ENCODE measurements around the gene MAPK8IP3.

The MAPK8IP3 gene

GRCh38 chr16:1784977-1785845 lies 79.2 kb downstream of the MAPK8IP3 start:
- DNase-seq, result no peak
- no peak overlapping the region for H4K91ac ChIP-seq (ENCODE audit: low read depth, low read length)
- H3K18ac ChIP-seq (ENCODE audit: low read length), result no peak overlapping the region
- no peak overlapping the region for H4K12ac ChIP-seq (ENCODE audit: low read depth, low read length)
- peaks cover 52 to 55% of the 10 kb centered on the region in 2 experiments for H3K36me3 ChIP-seq (ENCODE audit: control insufficient read depth in 1 of 2, insufficient read depth in 2 of 2, low read length in 2 of 2)
- H3K4me3 ChIP-seq (ENCODE audit: low read depth, low read length), result no peak overlapping the region
- no peak overlapping the region for H2BK5ac ChIP-seq (ENCODE audit: low read depth, low read length, poor library complexity)
- H2BK12ac ChIP-seq (ENCODE audit: low read length), result no peak overlapping the region
- H3K79me2 ChIP-seq (ENCODE audit: control insufficient read depth, insufficient read depth, low read length, poor library complexity), result peaks cover 4% of the 10 kb centered on the region
- H3K79me1 ChIP-seq (ENCODE audit: low read length), result no peaks in the 10 kb centered on the region
- H3K27me3 ChIP-seq (ENCODE audit: insufficient read depth, low read length), result no peaks in the 10 kb centered on the region
- no peak overlapping the region for H3K27ac ChIP-seq (ENCODE audit: low read depth, low read length)
- H2BK120ac ChIP-seq (ENCODE audit: insufficient read depth, low read length, poor library complexity), result no peak overlapping the region
- H3K9ac ChIP-seq (ENCODE audit: low read length), result no peak overlapping the region
- no peaks in the 10 kb centered on the region for H3K9me3 ChIP-seq (ENCODE audit: insufficient read depth, low read depth, low read length)
- no peak overlapping the region for H4K8ac ChIP-seq (ENCODE audit: low read depth, low read length)
- no peak overlapping the region for H2AK5ac ChIP-seq (ENCODE audit: low read length)
- no peak overlapping the region for H3K23ac ChIP-seq (ENCODE audit: low read length)
- H3K4ac ChIP-seq (ENCODE audit: low read depth, low read length), result peak overlapping the region; percentile 55
- no peak overlapping the region for H3K14ac ChIP-seq (ENCODE audit: low read length)
- H3K4me2 ChIP-seq (ENCODE audit: low read length), result no peak overlapping the region
- no CpG with 5 or more reads among the region's 26 CpGs for WGBS (ENCODE audit: extremely low coverage, insufficient coverage, insufficient read length)
- no peak overlapping the region for H2AFZ ChIP-seq (ENCODE audit: insufficient read depth, low read length, poor library complexity)
- H3K4me1 ChIP-seq (ENCODE audit: control insufficient read depth in 1 of 2, insufficient read depth in 2 of 2, low read length in 2 of 2), result peaks cover 5 to 16% of the 10 kb centered on the region in 2 experiments

- Histone ChIP-seq H3K9ac (ENCODE audit: low read length) (no peak overlapping the region), H3K79me1 (ENCODE audit: low read length) (no peaks in the 10 kb centered on the region), H3K4me1 (ENCODE audit: control insufficient read depth in 1 of 2, insufficient read depth in 2 of 2, low read length in 2 of 2) (peaks cover 5 to 15% of the 10 kb centered on the region in 2 experiments), H2BK120ac (ENCODE audit: insufficient read depth, low read length, poor library complexity) (no peak overlapping the region), H3K14ac (ENCODE audit: low read length) (no peak overlapping the region), H3K27ac (ENCODE audit: low read depth, low read length) (no peak overlapping the region), H3K4me2 (ENCODE audit: low read length) (no peak overlapping the region), H2BK5ac (ENCODE audit: low read depth, low read length, poor library complexity) (no peak overlapping the region), H4K8ac (ENCODE audit: low read depth, low read length) (no peak overlapping the region), H3K27me3 (ENCODE audit: insufficient read depth, low read length) (no peaks in the 10 kb centered on the region), H3K4me3 (ENCODE audit: low read depth, low read length) (no peak overlapping the region), H3K36me3 (ENCODE audit: control insufficient read depth in 1 of 2, insufficient read depth in 2 of 2, low read length in 2 of 2) (peaks cover 54 to 56% of the 10 kb centered on the region in 2 experiments), H4K91ac (ENCODE audit: low read depth, low read length) (no peak overlapping the region), H2AK5ac (ENCODE audit: low read length) (no peak overlapping the region), H3K18ac (ENCODE audit: low read length) (no peak overlapping the region), H3K9me3 (ENCODE audit: insufficient read depth, low read depth, low read length) (no peaks in the 10 kb centered on the region), H3K79me2 (ENCODE audit: control insufficient read depth, insufficient read depth, low read length, poor library complexity) (peaks cover 4% of the 10 kb centered on the region), H2AFZ (ENCODE audit: insufficient read depth, low read length, poor library complexity) (no peak overlapping the region), H2BK12ac (ENCODE audit: low read length) (no peak overlapping the region), H4K12ac (ENCODE audit: low read depth, low read length) (no peak overlapping the region), H3K23ac (ENCODE audit: low read length) (no peak overlapping the region), H3K4ac (ENCODE audit: low read depth, low read length) (peak overlapping the region; percentile 16)
- no CpG with 5 or more reads among the region's 14 CpGs for WGBS (ENCODE audit: extremely low coverage, insufficient coverage, insufficient read length)
- no peak for DNase-seq
Measured at GRCh38 chr16:1785846-1786170, 79.8 kb downstream of the MAPK8IP3 start.

- no CpG with 5 or more reads among the region's 51 CpGs for WGBS (ENCODE audit: extremely low coverage, insufficient coverage, insufficient read length)
- H2BK5ac ChIP-seq (ENCODE audit: low read depth, low read length, poor library complexity), result no peak overlapping the region
- no peak overlapping the region for H3K27ac ChIP-seq (ENCODE audit: low read depth, low read length)
- H2BK12ac ChIP-seq (ENCODE audit: low read length), result no peak overlapping the region
- no peak overlapping the region for H3K4me3 ChIP-seq (ENCODE audit: low read depth, low read length)
- H3K4me2 ChIP-seq (ENCODE audit: low read length), result no peak overlapping the region
- no peak overlapping the region for H2BK120ac ChIP-seq (ENCODE audit: insufficient read depth, low read length, poor library complexity)
- H3K36me3 ChIP-seq (ENCODE audit: control insufficient read depth in 1 of 2, insufficient read depth in 2 of 2, low read length in 2 of 2), result peaks cover 54 to 57% of the 10 kb centered on the region in 2 experiments
- peaks cover 0 to 9% of the 10 kb centered on the region in 2 experiments for H3K4me1 ChIP-seq (ENCODE audit: control insufficient read depth in 1 of 2, insufficient read depth in 2 of 2, low read length in 2 of 2)
- no peak overlapping the region for H3K14ac ChIP-seq (ENCODE audit: low read length)
- no peak overlapping the region for H2AK5ac ChIP-seq (ENCODE audit: low read length)
- H3K23ac ChIP-seq (ENCODE audit: low read length), result no peak overlapping the region
- no peak overlapping the region for H2AFZ ChIP-seq (ENCODE audit: insufficient read depth, low read length, poor library complexity)
- no peak overlapping the region for H3K9ac ChIP-seq (ENCODE audit: low read length)
- H4K91ac ChIP-seq (ENCODE audit: low read depth, low read length), result no peak overlapping the region
- no peak overlapping the region for H4K12ac ChIP-seq (ENCODE audit: low read depth, low read length)
- H3K9me3 ChIP-seq (ENCODE audit: insufficient read depth, low read depth, low read length), result no peaks in the 10 kb centered on the region
- no peak overlapping the region for H3K4ac ChIP-seq (ENCODE audit: low read depth, low read length)
- H3K79me1 ChIP-seq (ENCODE audit: low read length), result no peaks in the 10 kb centered on the region
- H3K79me2 ChIP-seq (ENCODE audit: control insufficient read depth, insufficient read depth, low read length, poor library complexity), result peaks cover 4% of the 10 kb centered on the region
- no peak overlapping the region for H4K8ac ChIP-seq (ENCODE audit: low read depth, low read length)
- H3K27me3 ChIP-seq (ENCODE audit: insufficient read depth, low read length), result no peaks in the 10 kb centered on the region
- no peak for DNase-seq
- H3K18ac ChIP-seq (ENCODE audit: low read length), result no peak overlapping the region
Measured at GRCh38 chr16:1786242-1787055, 80.5 kb downstream of the MAPK8IP3 start.

GRCh38 chr16:1787056-1787321 lies 81.0 kb downstream of the MAPK8IP3 start:
- Histone ChIP-seq H2AK5ac (ENCODE audit: low read length) (no peak overlapping the region), H4K91ac (ENCODE audit: low read depth, low read length) (no peak overlapping the region), H3K27ac (ENCODE audit: low read depth, low read length) (no peak overlapping the region), H3K36me3 (ENCODE audit: control insufficient read depth in 1 of 2, insufficient read depth in 2 of 2, low read length in 2 of 2) (peaks cover 60 to 62% of the 10 kb centered on the region in 2 experiments), H2AFZ (ENCODE audit: insufficient read depth, low read length, poor library complexity) (no peak overlapping the region), H3K27me3 (ENCODE audit: insufficient read depth, low read length) (no peaks in the 10 kb centered on the region), H2BK5ac (ENCODE audit: low read depth, low read length, poor library complexity) (no peak overlapping the region), H3K4me2 (ENCODE audit: low read length) (no peak overlapping the region), H2BK120ac (ENCODE audit: insufficient read depth, low read length, poor library complexity) (no peak overlapping the region), H3K4ac (ENCODE audit: low read depth, low read length) (no peak overlapping the region), H3K9ac (ENCODE audit: low read length) (no peak overlapping the region), H4K8ac (ENCODE audit: low read depth, low read length) (no peak overlapping the region), H3K4me3 (ENCODE audit: low read depth, low read length) (no peak overlapping the region), H4K12ac (ENCODE audit: low read depth, low read length) (no peak overlapping the region), H3K9me3 (ENCODE audit: insufficient read depth, low read depth, low read length) (no peaks in the 10 kb centered on the region), H3K4me1 (ENCODE audit: control insufficient read depth in 1 of 2, insufficient read depth in 2 of 2, low read length in 2 of 2) (peaks cover 0 to 5% of the 10 kb centered on the region in 2 experiments), H3K79me1 (ENCODE audit: low read length) (no peaks in the 10 kb centered on the region), H3K79me2 (ENCODE audit: control insufficient read depth, insufficient read depth, low read length, poor library complexity) (peaks cover 2% of the 10 kb centered on the region), H3K23ac (ENCODE audit: low read length) (no peak overlapping the region), H2BK12ac (ENCODE audit: low read length) (no peak overlapping the region), H3K14ac (ENCODE audit: low read length) (no peak overlapping the region), H3K18ac (ENCODE audit: low read length) (no peak overlapping the region)
- no peak for DNase-seq
- WGBS (ENCODE audit: extremely low coverage, insufficient coverage, insufficient read length), result no CpG with 5 or more reads among the region's 6 CpGs

Data from trophoblast cell (in vitro differentiated cells and primary cell).